K562 treated with DMSO at 1 percent for 4 hours (cell line): ENCODE measurements around the gene VAPA. TPM values are rescaled to one million over a fixed set of nuclear protein-coding genes. Genes with fewer than 3 reads are reported as not detected.

Experiments used
- total RNA-seq: library from RNA; unstranded; fragments of 300-600 nt; gene quantifications from 2 replicates; pipeline ENCODE4 v1.2.3, GENCODE V29; 2022; ENCODE audit not compliant: insufficient read depth

VAPA gene
- total RNA-seq = 254 and 269 TPM in 2 replicates

GRCh38 chr18:9913526-9914333 lies at the start of gene VAPA:
VAPA (plus strand) TSS chr18:9914016; CDS start chr18:9914257, 241 bp downstream.

GRCh38 chr18:9885170-9886004 lies 28.4 kb upstream of the VAPA start, which contains the start of gene TXNDC2:
TXNDC2 (plus strand) TSS chr18:9885973; CDS start chr18:9886681, 708 bp downstream.

Other genes with a start within 250 kb of the VAPA start
- 18.2 and 19.1 TPM in 2 replicates for gene RAB31, start 205.7 kb upstream of the VAPA start, total RNA-seq
- 0.28 TPM in 1 of 2 replicates, not detected in the other for gene TXNDC2, start 28.0 kb upstream of the VAPA start, total RNA-seq